Neural cell (in vitro differentiated cells): ENCODE data around the gene MRPS6. TPM values are rescaled to one million over a fixed set of nuclear protein-coding genes. Genes with fewer than 3 reads are reported as not detected.

Source experiments
- H2AFZ ChIP-seq: fragments of 200-600, 300-800 bp; sonication (generic), shearing (Covaris generic); 2 replicates; pipeline ENCODE4 v1.6.0; 2014; ENCODE audit warnings: low read depth, mild to moderate bottlenecking, antibody characterized with exemption, low read length, moderate library complexity
- H3F3A ChIP-seq: fragments of 200-600 bp; shearing (Covaris generic); 2 replicates; pipeline ENCODE4 v1.6.1; 2016; ENCODE audit warnings: mild to moderate bottlenecking, moderate library complexity, mixed read lengths, antibody characterized with exemption, low read length; ENCODE audit not compliant: insufficient read depth, poor library complexity, severe bottlenecking
- H3K27ac ChIP-seq: fragments of 200-600, 300-800 bp; sonication (generic), shearing (Covaris generic); 2 replicates; pipeline ENCODE4 v1.5.1; 2014; ENCODE audit warnings: mild to moderate bottlenecking, low read length, moderate library complexity
- H3K27me3 ChIP-seq: fragments of 300-800, 200-600 bp; sonication (generic), shearing (Covaris generic); 2 replicates; pipeline ENCODE4 v1.6.0; 2014; ENCODE audit warnings: mild to moderate bottlenecking, low read depth, low read length, moderate library complexity; ENCODE audit not compliant: insufficient read depth
- H3K36me3 ChIP-seq: fragments of 300-800, 200-600 bp; sonication (generic), shearing (Covaris generic); 2 replicates; pipeline ENCODE4 v1.5.1; 2014; ENCODE audit warnings: mild to moderate bottlenecking, antibody characterized with exemption, low read length, moderate library complexity; ENCODE audit not compliant: insufficient read depth
- H3K4me2 ChIP-seq: fragments of 300-800, 200-600 bp; sonication (generic), shearing (Covaris generic); 2 replicates; pipeline ENCODE4 v1.6.0; 2014; ENCODE audit warnings: mild to moderate bottlenecking, low read length
- H3K4me3 ChIP-seq: fragments of 300-800, 200-600 bp; sonication (generic), shearing (Covaris generic); 2 replicates; pipeline ENCODE4 v1.5.1; 2014; ENCODE audit warnings: mild to moderate bottlenecking, low read length, moderate library complexity
- H3K79me2 ChIP-seq: fragments of 200-600 bp; shearing (Covaris generic); replicated peaks from 2 replicates; pipeline ENCODE4 v1.6.0; 2014; ENCODE audit warnings: mild to moderate bottlenecking, low read length, moderate library complexity; ENCODE audit not compliant: insufficient read depth
- H3K9ac ChIP-seq: fragments of 300-800, 200-600 bp; sonication (generic), shearing (Covaris generic); 2 replicates; pipeline ENCODE4 v1.6.1; 2016; ENCODE audit warnings: mild to moderate bottlenecking, low read length, mixed read lengths
- H3K9me2 ChIP-seq: fragments of 200-600 bp; shearing (Covaris generic); 2 replicates; pipeline ENCODE4 v1.6.1; 2016; ENCODE audit warnings: mild to moderate bottlenecking, low read length, mixed read lengths; ENCODE audit not compliant: insufficient read depth
- H3K9me3 ChIP-seq: fragments of 200-600, 300-800 bp; sonication (generic), shearing (Covaris generic); 2 replicates; pipeline ENCODE4 v1.6.1; 2016; ENCODE audit warnings: mild to moderate bottlenecking, mixed run types, low read length, moderate library complexity, mixed read lengths
- H4K20me1 ChIP-seq: fragments of 200-600 bp; shearing (Covaris generic); 2 replicates; pipeline ENCODE4 v1.6.1; 2016; ENCODE audit warnings: mild to moderate bottlenecking, mixed run types; ENCODE audit not compliant: insufficient read depth
- EP300 ChIP-seq: fragments of 450-650 bp; conservative IDR thresholded peaks from 2 replicates; pipeline ENCODE4 v1.6.1; 2014; ENCODE audit warnings: antibody characterized with exemption, mild to moderate bottlenecking, moderate library complexity; ENCODE audit not compliant: poor library complexity, severe bottlenecking
- EZH2 ChIP-seq: fragments of 200-600, 300-800 bp; shearing (Covaris generic), sonication (generic); IDR thresholded peaks from 2 replicates; pipeline ENCODE4 v1.6.1; 2014; ENCODE audit warnings: antibody characterized with exemption, low read length, borderline replicate concordance, mild to moderate bottlenecking; ENCODE audit not compliant: insufficient read depth, poor library complexity, severe bottlenecking
- MXI1 ChIP-seq: fragments of 450-650 bp; conservative IDR thresholded peaks from 2 replicates; pipeline ENCODE4 v1.6.1; 2014; ENCODE audit warnings: antibody characterized with exemption, mild to moderate bottlenecking; ENCODE audit not compliant: poor library complexity, severe bottlenecking
- POLR2AphosphoS5 ChIP-seq: IDR thresholded peaks from 2 replicates; pipeline ENCODE4 v1.6.1; 2012
- RAD21 ChIP-seq: fragments of 450-650 bp; conservative IDR thresholded peaks from 2 replicates; pipeline ENCODE4 v1.6.1; 2014; ENCODE audit warnings: antibody characterized with exemption, mild to moderate bottlenecking, moderate library complexity
- SMC3 ChIP-seq: fragments of 450-650 bp; conservative IDR thresholded peaks from 2 replicates; pipeline ENCODE4 v1.6.1; 2014; ENCODE audit warnings: antibody characterized with exemption, mild to moderate bottlenecking, moderate library complexity; ENCODE audit not compliant: poor library complexity
- TAF1 ChIP-seq: IDR thresholded peaks from 2 replicates; pipeline ENCODE4 v1.6.1; 2012; ENCODE audit warnings: low read depth
- polyA plus RNA-seq: library from polyadenylated mRNA; depleted of rRNA; stranded (reverse); fragments of >200 nt; gene quantifications from 2 replicates; pipeline ENCODE4 v1.2.3, GENCODE V29; 2014
- TF ChIP-seq, protein P1 (sequence below): IDR thresholded peaks from 2 replicates; pipeline ENCODE4 v1.6.1; 2012; ENCODE audit warnings: borderline replicate concordance
- TF ChIP-seq, protein P2 (sequence below): fragments of 450-650 bp; IDR thresholded peaks from 2 replicates; pipeline ENCODE4 v1.5.1; 2014; ENCODE audit warnings: antibody characterized with exemption, mild to moderate bottlenecking, moderate library complexity; ENCODE audit not compliant: poor library complexity, severe bottlenecking

The MRPS6 gene
- polyA plus RNA-seq, 1 donor from 2014 or later = 70.1 TPM

DNA sequence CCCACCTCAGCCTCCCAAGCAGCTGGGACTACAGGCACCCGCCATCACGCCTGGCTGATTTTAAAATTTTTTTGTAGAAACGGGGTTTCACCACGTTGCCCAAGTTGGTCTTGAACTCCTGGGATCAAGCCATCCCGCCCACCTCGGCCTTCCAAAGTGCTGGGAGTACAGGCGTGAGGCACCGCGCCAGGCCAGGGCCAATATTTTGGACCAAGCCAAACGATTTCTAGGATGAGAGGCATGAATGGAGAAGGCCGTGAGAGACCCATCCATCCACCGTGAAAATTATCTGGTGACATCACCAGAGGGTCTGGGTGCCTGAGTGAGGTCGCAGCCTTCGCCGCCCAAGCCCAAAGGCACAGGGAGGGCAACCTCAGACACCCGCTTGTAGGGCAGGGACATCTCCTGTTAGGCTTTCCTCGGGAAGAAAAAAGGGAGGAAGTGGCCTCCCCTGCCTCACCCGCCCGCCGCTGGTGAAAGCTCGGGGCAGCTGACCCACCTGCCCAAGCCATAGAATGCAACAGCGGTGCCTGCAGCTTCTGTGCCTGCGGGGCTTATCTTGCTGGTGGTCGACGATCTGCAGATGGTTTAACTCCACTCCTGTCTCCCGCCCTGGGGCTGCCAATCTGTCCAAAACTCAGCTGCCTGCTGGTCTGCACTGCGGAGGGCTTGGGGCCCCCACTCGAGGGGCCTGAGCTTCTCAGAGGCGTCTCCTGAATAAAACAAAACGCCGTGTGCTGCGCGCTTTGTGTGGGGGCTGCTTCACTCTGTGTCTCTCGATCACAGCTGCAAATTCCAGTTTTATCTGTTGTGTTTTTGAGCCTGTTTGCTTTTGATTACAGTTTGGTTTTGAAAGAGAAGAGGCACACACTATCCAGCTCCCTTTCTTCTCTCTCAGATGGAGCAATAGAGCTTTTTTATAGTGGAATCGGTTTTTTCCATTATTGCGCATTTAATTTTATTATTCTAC, 85.8 kb downstream of the MRPS6 start:
- TF ChIP-seq RAD21 (no peak), MXI1 (no peak), EP300 (no peak), SMC3 (no peak), EZH2 (no peak), POLR2AphosphoS5 (no peak), TAF1 (no peak)
- TF ChIP-seq, protein P1, sequence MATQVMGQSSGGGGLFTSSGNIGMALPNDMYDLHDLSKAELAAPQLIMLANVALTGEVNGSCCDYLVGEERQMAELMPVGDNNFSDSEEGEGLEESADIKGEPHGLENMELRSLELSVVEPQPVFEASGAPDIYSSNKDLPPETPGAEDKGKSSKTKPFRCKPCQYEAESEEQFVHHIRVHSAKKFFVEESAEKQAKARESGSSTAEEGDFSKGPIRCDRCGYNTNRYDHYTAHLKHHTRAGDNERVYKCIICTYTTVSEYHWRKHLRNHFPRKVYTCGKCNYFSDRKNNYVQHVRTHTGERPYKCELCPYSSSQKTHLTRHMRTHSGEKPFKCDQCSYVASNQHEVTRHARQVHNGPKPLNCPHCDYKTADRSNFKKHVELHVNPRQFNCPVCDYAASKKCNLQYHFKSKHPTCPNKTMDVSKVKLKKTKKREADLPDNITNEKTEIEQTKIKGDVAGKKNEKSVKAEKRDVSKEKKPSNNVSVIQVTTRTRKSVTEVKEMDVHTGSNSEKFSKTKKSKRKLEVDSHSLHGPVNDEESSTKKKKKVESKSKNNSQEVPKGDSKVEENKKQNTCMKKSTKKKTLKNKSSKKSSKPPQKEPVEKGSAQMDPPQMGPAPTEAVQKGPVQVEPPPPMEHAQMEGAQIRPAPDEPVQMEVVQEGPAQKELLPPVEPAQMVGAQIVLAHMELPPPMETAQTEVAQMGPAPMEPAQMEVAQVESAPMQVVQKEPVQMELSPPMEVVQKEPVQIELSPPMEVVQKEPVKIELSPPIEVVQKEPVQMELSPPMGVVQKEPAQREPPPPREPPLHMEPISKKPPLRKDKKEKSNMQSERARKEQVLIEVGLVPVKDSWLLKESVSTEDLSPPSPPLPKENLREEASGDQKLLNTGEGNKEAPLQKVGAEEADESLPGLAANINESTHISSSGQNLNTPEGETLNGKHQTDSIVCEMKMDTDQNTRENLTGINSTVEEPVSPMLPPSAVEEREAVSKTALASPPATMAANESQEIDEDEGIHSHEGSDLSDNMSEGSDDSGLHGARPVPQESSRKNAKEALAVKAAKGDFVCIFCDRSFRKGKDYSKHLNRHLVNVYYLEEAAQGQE = no peak
- TF ChIP-seq, protein P2, sequence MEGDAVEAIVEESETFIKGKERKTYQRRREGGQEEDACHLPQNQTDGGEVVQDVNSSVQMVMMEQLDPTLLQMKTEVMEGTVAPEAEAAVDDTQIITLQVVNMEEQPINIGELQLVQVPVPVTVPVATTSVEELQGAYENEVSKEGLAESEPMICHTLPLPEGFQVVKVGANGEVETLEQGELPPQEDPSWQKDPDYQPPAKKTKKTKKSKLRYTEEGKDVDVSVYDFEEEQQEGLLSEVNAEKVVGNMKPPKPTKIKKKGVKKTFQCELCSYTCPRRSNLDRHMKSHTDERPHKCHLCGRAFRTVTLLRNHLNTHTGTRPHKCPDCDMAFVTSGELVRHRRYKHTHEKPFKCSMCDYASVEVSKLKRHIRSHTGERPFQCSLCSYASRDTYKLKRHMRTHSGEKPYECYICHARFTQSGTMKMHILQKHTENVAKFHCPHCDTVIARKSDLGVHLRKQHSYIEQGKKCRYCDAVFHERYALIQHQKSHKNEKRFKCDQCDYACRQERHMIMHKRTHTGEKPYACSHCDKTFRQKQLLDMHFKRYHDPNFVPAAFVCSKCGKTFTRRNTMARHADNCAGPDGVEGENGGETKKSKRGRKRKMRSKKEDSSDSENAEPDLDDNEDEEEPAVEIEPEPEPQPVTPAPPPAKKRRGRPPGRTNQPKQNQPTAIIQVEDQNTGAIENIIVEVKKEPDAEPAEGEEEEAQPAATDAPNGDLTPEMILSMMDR = no peak
- Histone ChIP-seq H4K20me1 (no peaks in the 10 kb centered on the region), H3K4me2 (no peak overlapping the region), H3K9me3 (no peaks in the 10 kb centered on the region), H3K27me3 (no peaks in the 10 kb centered on the region), H3F3A (no peaks in the 10 kb centered on the region), H3K27ac (no peak overlapping the region), H3K36me3 (no peaks in the 10 kb centered on the region), H3K79me2 (no peaks in the 10 kb centered on the region), H3K4me3 (no peak overlapping the region), H3K9me2 (no peaks in the 10 kb centered on the region), H3K9ac (no peak overlapping the region), H2AFZ (no peak overlapping the region)

DNA sequence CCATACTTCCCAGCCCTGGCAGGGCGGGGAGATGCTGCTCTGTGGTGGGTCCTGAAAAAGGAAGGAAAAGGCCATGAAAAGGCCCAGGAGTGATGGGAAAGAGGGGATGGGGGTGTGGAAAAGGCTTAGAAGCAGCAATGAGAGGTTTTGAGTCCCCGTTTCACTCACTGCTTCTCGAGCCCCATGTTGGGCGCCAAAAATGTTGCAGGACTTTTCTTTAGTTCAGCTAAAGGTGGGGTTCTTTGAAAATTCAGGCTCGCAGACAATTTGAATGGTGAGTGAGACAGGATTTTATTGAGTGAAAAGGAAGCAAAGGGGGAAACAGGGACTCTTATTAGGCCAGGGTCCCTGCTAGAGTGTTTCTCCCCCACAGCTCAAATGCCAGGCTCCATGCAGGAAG, 93.1 kb downstream of the MRPS6 start:
- Histone ChIP-seq H3F3A (no peaks in the 10 kb centered on the region), H3K9me3 (peaks cover 20% of the 10 kb centered on the region), H3K36me3 (no peaks in the 10 kb centered on the region), H2AFZ (no peak overlapping the region), H3K9ac (no peak overlapping the region), H3K79me2 (no peaks in the 10 kb centered on the region), H3K4me3 (no peak overlapping the region), H3K27me3 (no peaks in the 10 kb centered on the region), H4K20me1 (no peaks in the 10 kb centered on the region), H3K4me2 (no peak overlapping the region), H3K9me2 (no peaks in the 10 kb centered on the region), H3K27ac (no peak overlapping the region)
- no peak for TF ChIP-seq MXI1
- no peak for TF ChIP-seq EZH2
- TF ChIP-seq RAD21 = no peak
- no peak for TF ChIP-seq TAF1
- no peak for TF ChIP-seq EP300
- no peak for TF ChIP-seq POLR2AphosphoS5
- no peak for TF ChIP-seq SMC3
- TF ChIP-seq, protein P1 = no peak
- TF ChIP-seq, protein P2 = no peak
